Activated naive CD4-positive, alpha-beta T cell treated with Interleukin-2 at 50 U/mL for 16 hours (primary cell): ENCODE results near the gene GPRC5D.

Source experiments
- DNase-seq: peaks from one replicate; pipeline ENCODE4 v3.0.0-alpha.2; 2020

GPRC5D gene

DNA sequence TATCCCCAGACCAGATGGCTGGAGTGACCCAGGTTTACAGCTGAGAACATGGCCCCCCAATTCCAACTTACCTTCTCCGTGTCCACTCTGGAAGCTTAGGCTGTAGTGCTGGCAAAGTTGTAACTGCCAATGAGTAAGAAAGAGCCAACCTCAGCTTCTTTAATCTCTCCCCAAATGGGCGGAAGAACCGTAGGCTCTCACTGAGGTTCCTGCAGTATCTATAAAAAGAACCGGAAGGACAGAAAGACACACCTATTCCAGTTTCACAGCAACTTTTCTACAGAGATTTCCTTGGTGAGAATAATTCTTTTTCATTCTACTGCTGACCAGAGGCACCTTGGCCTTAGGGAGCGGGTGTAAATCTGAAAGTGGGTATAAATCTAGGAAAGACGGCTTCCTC lies at the start of gene GPRC5D:
Gene GPRC5D, minus strand, starts transcription at position 135 of the 400 bp plus-strand sequence. CDS start 1,786 bp downstream, outside the sequence.
- DNase-seq: no peak

DNA sequence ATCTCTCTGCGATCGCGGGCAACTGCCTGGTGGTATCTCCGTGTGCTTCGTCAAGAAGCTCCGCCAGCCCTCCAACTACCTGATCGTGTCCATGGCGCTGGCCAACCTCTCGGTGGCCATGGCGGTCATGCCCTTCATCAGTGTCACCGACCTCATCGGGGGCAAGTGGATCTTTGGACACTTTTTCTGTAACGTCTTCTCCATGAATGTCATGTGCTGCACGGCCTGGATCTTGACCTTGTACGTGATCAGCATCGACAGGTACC lies 49.7 kb upstream of the GPRC5D start:
- no peak for DNase-seq

DNA sequence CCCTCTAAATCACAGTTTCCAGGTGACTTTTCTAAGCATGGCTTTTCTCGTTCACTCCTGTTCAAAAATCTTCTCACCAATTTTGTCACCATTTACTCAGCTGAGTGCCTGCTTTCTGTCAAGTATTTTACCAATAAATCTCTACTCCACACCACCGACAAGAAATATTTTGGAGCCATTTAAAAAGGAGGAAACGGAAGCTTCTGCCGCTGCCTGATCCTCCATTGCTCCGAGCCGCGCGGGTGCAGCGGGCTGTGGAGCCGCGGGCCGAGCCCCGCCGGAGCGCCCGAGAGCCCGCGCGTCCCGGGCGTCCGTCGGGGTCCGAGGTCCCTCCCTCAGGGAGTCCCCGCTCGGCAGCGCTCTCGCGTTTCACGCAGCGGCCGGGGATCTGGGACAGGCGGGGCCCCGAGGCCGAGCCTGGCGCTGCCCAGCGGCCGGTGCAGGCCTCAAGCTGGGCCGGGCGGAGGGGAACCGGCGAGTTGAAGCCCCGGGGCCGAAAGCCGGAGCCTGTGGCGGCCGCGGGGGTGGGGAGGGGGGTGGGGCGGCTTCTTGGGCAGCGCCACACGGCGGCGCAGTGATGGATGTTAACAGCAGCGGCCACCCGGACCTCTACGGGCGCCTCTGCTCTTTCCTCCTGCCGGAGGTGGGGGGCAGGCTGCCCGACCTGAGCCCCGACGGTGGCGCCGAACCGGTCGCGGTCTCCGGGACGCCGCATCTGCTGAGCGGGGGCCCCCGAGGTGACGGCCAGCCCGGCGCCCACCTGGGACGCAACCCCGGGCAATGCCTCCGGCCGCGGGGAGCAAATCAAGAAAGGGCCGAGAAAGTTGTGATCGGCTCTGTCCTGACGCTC lies 49.2 kb upstream of the GPRC5D start:
- peak; percentile 42 for DNase-seq

GRCh38 chr12:13000616-13000924 lies 48.6 kb upstream of the GPRC5D start:
- no peak for DNase-seq

GRCh38 chr12:12999959-13000615 lies 48.1 kb upstream of the GPRC5D start, which contains the start of gene HEBP1:
Gene HEBP1 (minus strand): TSS chr12:13000265. CDS start chr12:13000114, 151 bp downstream.
- DNase-seq: peak; percentile 97

GRCh38 chr12:12999271-12999958 lies 47.4 kb upstream of the GPRC5D start:
- DNase-seq: no peak

- DNase-seq: no peak
These were observed 46.3 kb upstream of the GPRC5D start for GRCh38 chr12:12998248-12998647.

DNA sequence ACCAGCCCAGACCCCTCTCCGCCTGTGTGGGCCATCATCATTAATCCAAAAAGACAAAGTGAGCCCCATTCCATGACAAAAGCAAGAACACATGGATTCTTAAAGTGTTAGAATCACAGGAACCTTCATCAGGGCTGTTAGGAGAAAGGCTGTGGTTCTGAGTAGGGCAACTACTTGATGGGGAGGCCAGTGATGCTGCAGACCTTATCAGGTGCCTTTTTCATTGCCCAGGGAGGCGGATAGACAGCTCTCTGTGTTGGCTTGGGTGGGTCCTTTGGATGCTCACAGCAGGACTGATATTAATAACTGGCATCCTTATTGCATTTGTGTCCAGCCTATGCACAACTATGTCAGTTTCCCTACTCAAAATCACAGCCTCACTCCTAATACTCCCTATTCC lies 45.8 kb upstream of the GPRC5D start:
- no peak for DNase-seq

GRCh38 chr12:12997156-12997555 lies 45.2 kb upstream of the GPRC5D start:
- no peak for DNase-seq

GRCh38 chr12:12996209-12996608 lies 44.2 kb upstream of the GPRC5D start:
- DNase-seq: no peak

GRCh38 chr12:12995088-12995487 lies 43.1 kb upstream of the GPRC5D start:
- DNase-seq: no peak

- no peak for DNase-seq
These were observed 41.4 kb upstream of the GPRC5D start for GRCh38 chr12:12993367-12993766.

GRCh38 chr12:12992418-12993130 lies 40.6 kb upstream of the GPRC5D start:
- DNase-seq: no peak

DNA sequence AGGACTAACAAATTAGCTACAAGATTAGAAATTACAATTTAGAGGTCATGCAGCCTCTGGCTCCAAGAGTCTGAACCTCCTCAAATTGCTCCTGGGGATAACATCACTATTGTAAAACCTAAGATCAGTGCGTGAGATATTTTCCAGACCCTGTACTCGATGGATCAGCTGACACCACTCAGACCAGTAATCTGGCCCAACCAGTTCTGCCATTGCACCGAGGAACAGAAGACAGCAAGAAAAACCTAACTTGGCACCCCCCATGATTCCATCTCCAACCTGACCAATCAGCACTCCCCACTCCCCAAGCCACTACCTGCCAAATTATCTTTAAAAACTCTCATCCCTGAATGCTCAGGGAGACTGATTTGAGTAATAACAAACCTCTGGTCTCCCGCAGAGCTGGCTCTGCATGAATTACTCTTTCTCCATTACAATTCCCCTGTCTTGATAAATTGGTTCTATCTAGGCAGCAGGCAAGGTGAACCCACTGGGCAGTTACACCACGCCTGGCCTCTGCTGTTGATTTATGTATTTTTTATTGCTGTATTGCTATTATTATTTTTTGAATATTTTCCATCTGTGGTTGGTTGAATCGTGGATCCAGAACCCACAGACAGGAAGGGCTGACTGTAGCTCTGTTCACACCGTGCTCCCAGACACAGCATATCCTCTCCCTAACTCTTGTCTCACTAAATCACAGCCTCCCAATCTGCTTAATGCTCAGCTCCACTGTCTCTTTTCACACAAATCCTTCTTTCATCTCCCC lies 38.9 kb upstream of the GPRC5D start:
- no peak for DNase-seq

DNA sequence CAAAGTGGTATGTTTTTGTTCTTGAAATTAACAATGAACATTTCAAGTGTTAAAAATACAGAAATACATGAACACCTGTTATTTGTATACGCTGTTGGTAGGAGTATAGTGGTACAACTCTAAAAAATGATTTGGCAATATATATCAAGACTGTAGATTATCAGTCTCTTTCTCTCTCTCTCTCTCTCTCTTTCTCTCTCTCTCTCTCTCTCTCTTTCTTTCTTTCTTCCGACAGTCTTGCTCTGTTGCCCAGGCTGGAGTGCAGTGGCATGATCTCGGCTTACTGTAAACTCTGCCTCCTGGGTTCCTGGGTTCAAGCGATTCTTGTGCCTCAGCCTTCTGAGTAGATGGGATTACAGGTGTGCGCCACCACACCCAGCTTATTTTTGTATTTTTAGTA lies 35.5 kb upstream of the GPRC5D start:
- DNase-seq: no peak

- no peak for DNase-seq
These were observed 34.9 kb upstream of the GPRC5D start for GRCh38 chr12:12986775-12987331.

- DNase-seq: peak; percentile 6
These were observed 33.9 kb upstream of the GPRC5D start for GRCh38 chr12:12985817-12986408.

DNA sequence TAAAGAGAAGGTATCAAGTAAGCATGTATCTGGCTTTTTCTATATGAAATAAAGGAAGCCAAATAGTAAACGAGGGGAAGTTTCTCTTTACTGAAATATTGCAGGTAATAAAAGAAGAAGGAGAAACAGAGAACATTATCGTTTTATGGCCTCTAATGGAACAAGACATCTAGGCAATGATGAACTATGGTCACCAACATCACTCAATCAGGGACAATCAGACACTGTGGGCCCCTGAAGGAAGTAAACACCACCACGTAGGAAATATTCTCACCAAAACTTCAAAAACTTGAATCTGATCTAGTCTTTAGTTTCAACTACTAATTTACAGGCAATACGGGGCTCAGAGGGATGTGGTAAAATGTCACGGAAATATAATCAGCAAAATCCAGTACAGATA lies 32.2 kb upstream of the GPRC5D start:
- no peak for DNase-seq

DNA sequence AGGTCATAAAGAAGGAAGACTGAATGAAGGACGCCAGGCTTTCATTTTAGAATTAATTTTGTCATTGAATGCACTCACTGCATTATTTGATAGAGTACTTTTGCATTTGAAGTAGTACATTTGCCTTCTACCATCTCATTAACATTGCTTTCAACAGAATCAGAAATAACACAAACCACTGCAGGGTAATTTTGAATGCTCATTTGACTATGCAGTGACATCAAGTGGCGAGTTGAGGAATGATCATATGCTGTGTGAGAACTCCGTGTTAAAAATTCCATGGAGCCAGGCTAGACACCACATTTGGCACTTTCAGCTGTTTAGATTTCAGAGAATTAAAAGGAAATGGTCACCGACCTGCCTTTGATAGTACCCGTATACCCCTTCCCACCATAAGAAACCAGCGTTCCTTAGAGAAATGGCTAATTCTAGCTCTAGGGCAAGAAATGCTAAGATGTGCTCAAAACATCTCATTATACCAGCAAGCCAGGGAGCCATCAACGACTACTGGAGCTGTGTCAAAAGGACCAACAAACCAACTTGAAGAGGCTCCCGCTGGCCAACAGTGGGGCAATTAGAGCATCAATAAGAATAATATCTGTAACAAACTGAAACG lies 31.6 kb upstream of the GPRC5D start:
- DNase-seq: no peak

GRCh38 chr12:12982331-12982730 lies 30.4 kb upstream of the GPRC5D start:
- no peak for DNase-seq

GRCh38 chr12:12979731-12980259 lies 27.8 kb upstream of the GPRC5D start:
- no peak for DNase-seq
